MG63 (cell line): ENCODE data around the gene ARID5B. TPM values are rescaled to one million over a fixed set of nuclear protein-coding genes. Genes with fewer than 3 reads are reported as not detected.

Source experiments
- DNase-seq: peaks from one replicate; pipeline ENCODE4 v3.0.0-alpha.2; 2020
- H3K27me3 ChIP-seq: fragments of 250-450 bp; sonication (Bioruptor Pico); 2 replicates; pipeline ENCODE4 v1.5.1; 2020; ENCODE audit warnings: mild to moderate bottlenecking, moderate library complexity
- H3K36me3 ChIP-seq: fragments of 250-450 bp; sonication (Bioruptor Pico); 2 replicates; pipeline ENCODE4 v1.5.1; 2020; ENCODE audit warnings: mild to moderate bottlenecking, moderate library complexity
- H3K4me3 ChIP-seq: fragments of 250-450 bp; sonication (Bioruptor Pico); 2 replicates; pipeline ENCODE4 v1.5.1; 2020; ENCODE audit warnings: mild to moderate bottlenecking, moderate library complexity
- H3K9me3 ChIP-seq: fragments of 250-450 bp; sonication (Bioruptor Pico); 2 replicates; pipeline ENCODE4 v1.5.1; 2020; ENCODE audit warnings: mild to moderate bottlenecking, moderate library complexity
- total RNA-seq: library from RNA; depleted of rRNA; stranded (reverse); fragments of >200 nt; shearing (Covaris generic); gene quantifications from 2 replicates; pipeline ENCODE4 v1.2.3, GENCODE V29; 2014; ENCODE audit warnings: low replicate concordance

The ARID5B gene
- total RNA-seq, 1 experiment from 2014 or later: 12.8 TPM

DNA sequence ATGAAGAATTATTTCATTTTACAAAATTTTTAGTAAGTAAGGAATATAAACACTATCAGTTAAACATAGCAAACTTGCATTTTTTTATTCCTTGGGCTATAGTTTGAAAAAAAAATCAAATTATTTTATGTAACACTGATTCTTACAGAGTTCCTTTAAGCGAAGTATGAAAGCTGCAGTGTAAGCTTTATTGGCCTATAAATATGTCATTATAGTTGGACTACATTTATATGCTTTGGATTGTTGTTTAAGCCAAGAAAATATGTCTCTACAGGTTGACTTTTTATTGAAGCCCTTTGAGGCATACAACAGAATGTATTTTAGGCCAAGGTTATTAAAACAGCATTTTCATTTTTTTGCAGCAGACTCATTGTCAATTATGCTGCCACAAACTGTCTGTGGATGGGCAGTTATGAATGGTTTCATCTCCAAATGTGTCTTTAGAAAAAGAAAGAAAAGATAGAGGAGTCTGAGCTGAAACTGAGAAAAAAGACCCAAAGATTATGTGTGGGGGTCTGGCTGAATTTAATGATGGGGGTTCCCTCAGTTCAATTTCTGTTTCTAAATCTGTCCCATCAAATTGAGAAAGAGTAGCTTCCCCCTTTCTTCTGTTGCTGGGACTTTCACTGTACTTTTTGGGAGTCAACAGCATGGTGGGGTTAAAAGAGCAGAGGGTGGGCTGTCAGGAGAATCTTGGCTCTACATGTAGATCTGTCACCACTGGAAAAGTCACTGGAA is 43.1 kb downstream of the ARID5B start:
- Histone ChIP-seq H3K4me3 (no peak overlapping the region), H3K9me3 (no peaks in the 10 kb centered on the region), H3K27me3 (no peaks in the 10 kb centered on the region), H3K36me3 (peaks cover 60% of the 10 kb centered on the region)
- DNase-seq: no peak

DNA sequence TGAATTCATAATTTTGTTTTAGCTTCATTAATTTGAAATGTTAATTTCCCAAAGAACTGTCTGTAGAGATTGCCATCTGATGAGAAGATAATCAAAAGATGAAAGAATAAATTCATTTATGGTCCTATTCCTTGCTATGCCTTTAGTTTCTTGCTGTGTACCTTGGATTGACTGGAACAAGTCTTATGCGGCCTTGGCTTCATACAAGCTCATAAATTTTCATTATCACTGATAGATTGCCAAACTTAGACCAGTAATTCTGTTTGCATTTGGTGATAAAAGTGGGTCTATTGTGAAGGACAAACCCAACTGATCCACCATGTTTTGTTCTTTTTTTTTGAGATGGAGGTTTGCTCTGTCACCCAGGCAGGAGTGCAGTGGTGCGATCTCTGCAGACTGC is 48.2 kb downstream of the ARID5B start:
- H3K36me3 ChIP-seq: peaks cover 51% of the 10 kb centered on the region
- no peaks in the 10 kb centered on the region for H3K9me3 ChIP-seq
- DNase-seq: no peak
- H3K4me3 ChIP-seq: no peak overlapping the region
- H3K27me3 ChIP-seq: no peaks in the 10 kb centered on the region

DNA sequence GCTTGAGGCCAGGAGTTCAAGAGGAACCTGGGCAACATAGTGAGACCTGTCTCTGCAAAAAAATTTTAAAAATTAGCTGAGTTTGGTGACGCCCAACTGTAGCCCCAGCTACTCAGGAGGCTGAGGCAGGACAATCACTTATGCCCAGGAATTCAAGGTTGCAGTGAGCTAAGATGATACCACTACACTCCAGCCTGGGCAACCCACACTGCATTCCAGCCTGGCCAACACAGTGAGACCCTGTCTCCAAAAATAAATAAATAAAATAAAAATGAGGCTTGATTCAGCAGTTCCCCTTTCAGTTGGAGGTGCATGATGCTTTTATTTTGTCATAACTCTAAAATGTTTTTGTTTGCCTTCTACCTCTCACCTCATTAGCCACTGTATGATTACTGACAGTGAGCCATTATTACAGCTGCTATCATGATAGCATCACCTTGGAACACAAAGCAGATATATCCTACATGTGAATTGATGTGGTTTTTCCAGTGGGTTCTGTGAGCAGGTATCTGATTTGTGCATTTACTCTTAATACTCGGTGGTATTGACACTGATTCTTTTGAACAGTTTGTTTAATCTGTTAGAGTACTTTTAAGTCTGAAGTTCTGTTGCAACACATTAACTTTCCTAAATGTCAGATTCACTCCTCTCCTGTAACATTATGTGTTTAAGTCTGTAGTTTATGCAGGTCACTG is 49.1 kb downstream of the ARID5B start:
- H3K36me3 ChIP-seq: peaks cover 49% of the 10 kb centered on the region
- H3K4me3 ChIP-seq: no peak overlapping the region
- no peak for DNase-seq
- no peaks in the 10 kb centered on the region for H3K9me3 ChIP-seq
- H3K27me3 ChIP-seq: no peaks in the 10 kb centered on the region

- Histone ChIP-seq H3K9me3 (no peaks in the 10 kb centered on the region), H3K36me3 (peaks cover 48% of the 10 kb centered on the region), H3K4me3 (no peak overlapping the region), H3K27me3 (no peaks in the 10 kb centered on the region)
- DNase-seq: no peak
Observed at GRCh38 chr10:61951144-61951483, 49.6 kb downstream of the ARID5B start.

DNA sequence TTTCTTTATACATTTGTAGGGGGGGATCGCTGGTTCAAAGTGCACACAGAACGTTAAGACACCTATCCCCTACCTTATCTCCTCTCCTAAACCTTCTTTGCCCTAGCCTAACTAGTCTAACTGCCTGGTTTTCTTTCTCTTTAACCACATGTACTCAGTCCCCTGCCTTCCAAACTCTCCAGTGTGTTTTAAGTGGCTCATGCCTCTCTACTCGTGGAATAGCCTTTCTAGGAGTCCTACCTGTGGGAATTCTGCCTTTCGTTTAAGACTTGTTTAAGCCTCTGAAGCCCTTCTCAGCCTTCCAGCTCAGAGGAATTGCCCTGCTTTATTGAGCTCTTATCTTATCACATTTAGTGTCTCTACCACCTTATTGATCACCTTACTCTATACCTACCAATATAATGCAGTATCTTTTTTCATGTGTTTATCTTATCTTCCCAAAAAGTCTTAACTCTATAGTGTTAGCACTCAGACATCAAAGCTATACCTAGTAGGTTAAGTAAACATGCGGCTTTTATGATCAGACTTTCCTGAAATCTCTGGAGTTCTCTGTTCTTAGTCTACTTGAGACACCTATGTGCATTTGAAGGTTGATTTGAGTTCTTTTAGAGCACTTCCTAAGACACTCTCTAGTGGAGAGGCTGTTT is 50.7 kb downstream of the ARID5B start:
- H3K36me3 ChIP-seq: peaks cover 40% of the 10 kb centered on the region
- H3K4me3 ChIP-seq: no peak overlapping the region
- no peaks in the 10 kb centered on the region for H3K9me3 ChIP-seq
- no peaks in the 10 kb centered on the region for H3K27me3 ChIP-seq
- DNase-seq: no peak

DNA sequence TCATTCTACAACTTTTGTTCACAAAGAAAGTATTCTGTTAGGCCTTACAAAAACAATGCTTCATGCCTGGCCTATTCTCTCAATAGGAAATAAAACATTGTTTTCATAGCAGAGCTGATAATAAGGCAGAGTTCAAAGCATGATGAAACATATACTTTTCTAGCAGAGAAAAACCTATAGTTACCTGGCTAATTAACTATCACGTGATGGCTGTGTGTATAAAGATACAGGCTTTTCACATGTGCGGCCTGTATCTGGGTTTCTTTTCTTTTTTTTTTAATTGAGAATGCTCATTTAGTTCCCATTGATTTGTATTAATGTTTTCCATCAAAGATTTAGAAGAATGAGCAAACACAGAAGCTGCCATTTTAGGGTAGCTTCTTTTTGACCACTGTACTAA is 51.7 kb downstream of the ARID5B start:
- DNase-seq: no peak
- H3K9me3 ChIP-seq: no peaks in the 10 kb centered on the region
- H3K36me3 ChIP-seq: peaks cover 31% of the 10 kb centered on the region
- H3K4me3 ChIP-seq: no peak overlapping the region
- H3K27me3 ChIP-seq: no peaks in the 10 kb centered on the region

DNA sequence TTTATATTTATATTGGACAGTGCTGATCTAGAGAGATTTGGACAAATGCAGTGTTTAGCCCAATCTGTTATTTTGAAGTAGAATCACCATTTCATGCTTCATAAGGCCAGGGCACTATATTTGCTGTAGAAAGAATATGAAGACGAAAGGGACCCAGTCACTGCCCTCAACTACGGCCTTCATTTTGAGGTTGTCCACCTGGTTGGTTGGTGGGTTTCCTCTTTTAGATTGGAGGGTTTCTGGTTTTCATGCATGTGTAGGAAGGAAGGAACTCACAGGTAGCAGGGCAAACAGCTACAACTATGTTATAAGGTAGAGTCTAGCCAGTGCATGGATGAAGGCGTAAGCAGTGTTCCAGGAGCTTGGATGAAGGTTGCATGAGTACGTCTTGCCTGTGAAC is 56.3 kb downstream of the ARID5B start:
- Histone ChIP-seq H3K4me3 (no peak overlapping the region), H3K9me3 (no peaks in the 10 kb centered on the region), H3K36me3 (peaks cover 5% of the 10 kb centered on the region), H3K27me3 (no peaks in the 10 kb centered on the region)
- no peak for DNase-seq

GRCh38 chr10:61958311-61958710 is 56.8 kb downstream of the ARID5B start:
- no peak for DNase-seq

DNA sequence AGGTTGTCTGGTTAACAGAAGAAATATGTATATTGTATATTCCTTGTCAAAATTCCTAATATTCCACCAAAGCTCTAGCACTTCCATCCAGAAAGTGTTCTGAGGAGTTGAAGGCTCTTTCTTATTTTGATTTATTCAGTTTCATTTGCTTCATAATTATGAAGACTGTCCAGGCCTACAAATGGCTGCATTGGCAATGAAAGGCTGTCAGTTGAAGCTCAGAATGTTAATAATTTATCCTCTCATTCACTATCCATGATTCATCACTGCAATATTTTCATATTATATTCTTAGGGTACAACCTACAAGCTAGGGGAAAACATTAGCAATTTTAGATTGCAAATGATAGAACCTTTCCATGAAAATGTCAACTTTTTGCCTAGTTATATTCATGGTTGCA is 57.3 kb downstream of the ARID5B start:
- H3K4me3 ChIP-seq: no peak overlapping the region
- no peaks in the 10 kb centered on the region for H3K9me3 ChIP-seq
- no peak for DNase-seq
- H3K36me3 ChIP-seq: no peaks in the 10 kb centered on the region; the same call in none of the 2 replicates
- no peaks in the 10 kb centered on the region for H3K27me3 ChIP-seq

More at GRCh38 chr10:61958311-61958710, 56.8 kb downstream of the ARID5B start:
- H3K4me3 ChIP-seq: no peak overlapping the region
- H3K27me3 ChIP-seq: no peaks in the 10 kb centered on the region
- no peaks in the 10 kb centered on the region for H3K9me3 ChIP-seq
- peaks cover 3% of the 10 kb centered on the region for H3K36me3 ChIP-seq

DNA sequence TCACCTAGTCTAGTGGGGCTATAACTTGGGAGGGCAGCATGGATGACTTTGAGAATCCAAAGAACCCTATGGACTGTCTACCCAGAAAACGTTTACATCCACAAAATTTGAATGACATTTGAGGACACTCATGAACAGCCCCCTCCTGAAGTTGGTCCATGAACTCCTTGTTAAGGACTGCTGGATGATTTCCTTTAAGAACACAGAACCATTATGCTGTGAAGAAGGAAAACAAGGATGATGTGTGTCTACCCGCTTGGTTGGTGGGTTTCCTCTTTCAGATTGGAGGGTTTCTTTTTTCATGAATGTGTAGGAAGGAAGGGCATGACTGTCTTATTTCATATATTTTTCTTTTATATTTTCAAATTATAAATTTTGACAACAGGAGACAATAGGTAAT is 58.3 kb downstream of the ARID5B start:
- Histone ChIP-seq H3K4me3 (no peak overlapping the region), H3K9me3 (no peaks in the 10 kb centered on the region), H3K27me3 (no peaks in the 10 kb centered on the region), H3K36me3 (no peaks in the 10 kb centered on the region; the same call in none of the 2 replicates)
- no peak for DNase-seq

- no peaks in the 10 kb centered on the region for H3K27me3 ChIP-seq
- peaks cover 3% of the 10 kb centered on the region for H3K36me3 ChIP-seq
- H3K4me3 ChIP-seq: no peak overlapping the region
- H3K9me3 ChIP-seq: no peaks in the 10 kb centered on the region
- no peak for DNase-seq
Observed at GRCh38 chr10:61960396-61961120, 59.1 kb downstream of the ARID5B start.

- Histone ChIP-seq H3K27me3 (no peaks in the 10 kb centered on the region), H3K36me3 (peaks cover 7% of the 10 kb centered on the region), H3K9me3 (no peaks in the 10 kb centered on the region), H3K4me3 (no peak overlapping the region)
- DNase-seq: no peak
Observed at GRCh38 chr10:61961278-61961677, 59.8 kb downstream of the ARID5B start.

GRCh38 chr10:61962971-61963370 is 61.5 kb downstream of the ARID5B start:
- DNase-seq: no peak
- H3K4me3 ChIP-seq: no peak overlapping the region
- peaks cover 15% of the 10 kb centered on the region for H3K36me3 ChIP-seq
- no peaks in the 10 kb centered on the region for H3K9me3 ChIP-seq
- H3K27me3 ChIP-seq: no peaks in the 10 kb centered on the region

DNA sequence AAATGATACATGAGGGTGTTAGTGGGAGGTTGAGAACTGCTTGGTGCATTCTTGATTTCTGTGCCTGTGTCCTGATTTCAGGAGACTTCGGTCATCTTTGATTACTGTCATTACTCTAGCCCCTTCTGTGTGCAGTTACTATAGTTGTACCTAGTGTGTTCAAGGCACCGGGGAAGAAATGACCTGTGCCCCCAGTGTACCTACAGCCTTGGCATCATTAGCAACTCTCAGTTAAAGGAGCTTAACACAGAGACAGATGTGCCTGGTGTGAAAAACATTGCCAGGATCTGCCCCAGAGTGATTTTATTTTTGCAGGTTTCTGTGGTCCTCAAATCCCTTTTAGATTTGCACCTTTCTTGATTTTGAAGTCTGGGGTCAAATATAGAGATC is 62.2 kb downstream of the ARID5B start:
- Histone ChIP-seq H3K36me3 (peaks cover 15% of the 10 kb centered on the region), H3K9me3 (no peaks in the 10 kb centered on the region), H3K27me3 (no peaks in the 10 kb centered on the region), H3K4me3 (no peak overlapping the region)
- DNase-seq: no peak

DNA sequence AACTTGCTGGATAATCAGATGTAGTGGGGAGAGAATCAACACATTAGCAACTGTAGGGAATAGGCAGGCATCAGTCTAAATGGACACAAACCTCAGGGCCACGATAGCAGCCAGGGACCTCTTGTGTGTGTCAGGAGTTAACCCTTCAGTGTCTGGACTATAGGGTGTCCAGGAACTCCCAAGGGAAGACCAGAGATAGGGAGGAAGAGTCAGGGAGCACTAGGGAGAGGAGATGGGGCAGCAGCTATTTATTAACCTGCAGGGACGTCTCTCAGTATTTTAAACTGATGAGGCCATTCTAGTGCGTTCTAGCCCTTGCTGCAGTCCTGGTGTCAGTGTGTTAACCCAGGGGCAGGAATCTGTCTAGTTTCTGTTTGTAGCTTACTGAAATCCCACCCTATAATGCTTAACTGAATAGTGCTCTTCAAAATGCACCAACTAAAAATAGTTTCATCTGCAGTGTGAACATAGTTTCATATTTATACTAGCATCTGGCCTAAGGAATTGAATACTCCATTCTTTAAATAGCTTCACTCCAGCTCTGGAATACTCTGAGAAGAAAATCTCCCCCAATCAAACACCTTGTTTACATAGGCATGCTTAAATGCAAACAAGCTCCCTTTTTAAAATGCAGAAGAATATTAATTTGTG is 62.7 kb downstream of the ARID5B start:
- H3K4me3 ChIP-seq: no peak overlapping the region
- peaks cover 15% of the 10 kb centered on the region for H3K36me3 ChIP-seq
- no peaks in the 10 kb centered on the region for H3K9me3 ChIP-seq
- no peaks in the 10 kb centered on the region for H3K27me3 ChIP-seq
- no peak for DNase-seq

DNA sequence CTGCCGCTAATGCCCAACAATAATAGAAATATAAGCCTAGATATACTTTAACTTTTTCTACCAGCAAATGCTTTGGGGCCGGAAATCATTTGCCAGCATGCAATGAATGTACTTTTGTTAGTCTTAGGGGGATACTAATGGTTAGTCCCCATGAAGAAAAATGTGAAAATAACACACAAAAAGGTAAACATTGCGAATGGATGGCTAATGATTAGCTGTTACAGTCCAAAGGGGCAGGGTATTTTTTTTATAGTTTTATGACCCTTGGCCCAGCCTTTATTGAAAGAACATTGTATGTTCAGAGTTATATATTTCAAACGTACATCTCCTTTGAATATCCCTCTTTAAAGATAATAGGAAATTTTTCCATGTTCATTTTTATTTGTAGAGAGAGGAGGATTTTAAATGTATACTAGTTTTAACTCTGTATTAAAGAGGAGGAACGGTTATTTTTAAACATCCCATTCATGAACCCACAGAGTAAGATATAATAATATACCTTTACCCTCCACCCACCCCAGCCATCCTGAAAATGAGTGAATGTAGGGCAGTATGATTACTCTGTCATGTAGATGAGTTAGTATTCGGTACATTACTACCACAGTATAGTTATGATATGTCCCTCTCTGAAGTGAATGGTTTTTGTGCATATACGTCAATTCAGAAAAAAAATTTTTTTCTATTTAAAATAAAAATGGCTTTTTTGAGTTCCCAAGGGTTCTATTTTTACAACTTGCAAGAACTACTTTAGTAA is 63.6 kb downstream of the ARID5B start:
- H3K27me3 ChIP-seq: no peaks in the 10 kb centered on the region
- H3K9me3 ChIP-seq: no peaks in the 10 kb centered on the region
- H3K36me3 ChIP-seq: peaks cover 19% of the 10 kb centered on the region
- H3K4me3 ChIP-seq: no peak overlapping the region
- no peak for DNase-seq
